Stimulated activated CD4-positive, alpha-beta T cell treated with anti-CD3 and anti-CD28 coated beads, Interleukin-4, amount 100 ng/mL, for 1 hour (primary cell): ENCODE measurements around the gene ADORA1.

Experiments
- DNase-seq: peaks from one replicate; pipeline ENCODE4 v3.0.0-alpha.2; 2020

The ADORA1 gene

DNA sequence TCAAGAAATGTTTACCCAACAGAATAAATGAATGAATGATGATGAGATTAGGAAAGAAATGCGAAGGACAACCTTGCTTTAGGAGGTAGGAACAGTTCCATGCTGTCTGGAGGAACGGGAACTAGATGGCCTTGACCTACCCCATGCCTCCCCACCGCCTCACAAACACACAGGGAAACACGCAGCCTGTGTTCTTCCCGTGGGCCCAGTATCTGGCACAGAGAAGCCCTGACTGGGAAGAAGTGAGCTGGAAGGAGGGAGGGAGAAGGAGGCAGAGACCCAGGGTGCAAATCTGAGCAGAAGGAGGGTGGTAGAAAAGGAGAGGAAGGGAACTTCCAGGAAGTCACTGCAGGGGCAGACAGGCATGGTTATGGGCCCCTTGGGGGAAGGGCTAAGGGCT, 3.5 kb upstream of the ADORA1 start:
- no peak for DNase-seq

DNA sequence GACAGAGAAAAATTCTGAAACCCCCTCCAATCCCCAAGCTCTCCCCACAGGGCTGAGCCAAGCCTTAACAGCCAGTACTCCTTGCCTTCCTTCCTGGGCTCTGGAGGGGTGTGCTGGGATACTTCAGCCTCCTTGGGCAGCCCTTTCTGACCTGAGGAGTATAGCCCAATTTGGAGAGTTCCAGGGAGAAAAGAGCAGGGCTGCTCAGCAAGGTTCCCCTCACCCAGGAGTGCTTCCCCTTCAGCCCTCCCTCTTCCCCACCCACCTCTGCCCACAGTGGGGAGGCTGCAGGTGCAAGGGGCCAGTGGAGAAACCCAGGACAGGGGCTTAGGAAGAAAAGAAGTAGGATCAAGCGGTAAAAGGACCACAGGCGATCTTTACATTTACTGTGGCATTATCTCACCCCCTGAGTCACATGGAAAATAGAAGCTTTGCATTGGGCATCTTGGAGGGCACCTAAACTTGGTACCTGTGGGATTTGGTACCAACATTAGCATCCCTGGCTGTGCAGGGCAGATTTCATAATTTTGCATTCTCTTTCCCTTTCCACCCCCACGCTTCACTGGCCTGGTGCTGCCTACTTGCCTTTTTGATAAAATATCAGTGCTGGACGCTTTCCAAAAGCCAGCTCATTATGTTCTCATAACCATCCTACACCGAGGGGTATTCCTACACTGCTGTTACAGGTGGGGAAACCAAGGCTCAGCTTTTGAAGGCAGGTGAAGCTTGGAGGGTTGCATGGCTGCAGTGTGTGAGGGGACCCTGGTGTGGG, 2.8 kb upstream of the ADORA1 start:
- DNase-seq: no peak

DNA sequence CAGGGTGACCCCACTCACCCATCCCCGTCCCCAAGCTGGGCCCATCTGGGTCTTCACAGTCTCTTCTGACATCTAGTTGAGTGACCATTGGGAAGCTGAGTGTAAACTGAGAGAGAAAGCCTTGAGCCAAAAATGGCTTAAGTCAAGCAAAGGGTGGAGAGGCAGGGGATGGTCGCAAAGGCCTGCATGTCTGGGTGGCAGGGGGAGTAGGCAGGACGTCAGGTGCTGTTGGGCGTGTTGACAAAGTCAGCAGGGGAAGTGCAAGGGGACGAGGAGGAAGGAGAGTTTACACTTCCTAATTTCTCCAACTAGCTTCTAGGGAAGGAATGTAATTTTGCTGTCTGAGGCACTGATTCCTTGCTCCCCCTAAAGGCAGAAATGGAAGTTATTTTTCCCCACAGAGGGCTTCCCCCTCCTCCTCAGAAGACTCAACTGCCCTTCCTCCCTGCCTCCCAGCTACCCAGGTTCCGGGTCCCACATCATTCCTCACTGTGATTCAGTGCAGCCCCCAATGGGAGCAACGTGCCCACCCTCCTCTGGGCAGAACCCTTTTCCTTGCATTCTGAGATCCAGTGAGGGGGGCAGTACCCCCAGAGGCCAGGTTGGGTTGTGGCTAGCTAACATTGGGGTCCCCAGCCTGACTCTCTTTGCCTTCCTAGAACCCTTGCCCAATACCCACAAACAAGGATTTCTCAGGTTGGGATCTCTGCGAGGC, 1.2 kb upstream of the ADORA1 start:
- no peak for DNase-seq

DNA sequence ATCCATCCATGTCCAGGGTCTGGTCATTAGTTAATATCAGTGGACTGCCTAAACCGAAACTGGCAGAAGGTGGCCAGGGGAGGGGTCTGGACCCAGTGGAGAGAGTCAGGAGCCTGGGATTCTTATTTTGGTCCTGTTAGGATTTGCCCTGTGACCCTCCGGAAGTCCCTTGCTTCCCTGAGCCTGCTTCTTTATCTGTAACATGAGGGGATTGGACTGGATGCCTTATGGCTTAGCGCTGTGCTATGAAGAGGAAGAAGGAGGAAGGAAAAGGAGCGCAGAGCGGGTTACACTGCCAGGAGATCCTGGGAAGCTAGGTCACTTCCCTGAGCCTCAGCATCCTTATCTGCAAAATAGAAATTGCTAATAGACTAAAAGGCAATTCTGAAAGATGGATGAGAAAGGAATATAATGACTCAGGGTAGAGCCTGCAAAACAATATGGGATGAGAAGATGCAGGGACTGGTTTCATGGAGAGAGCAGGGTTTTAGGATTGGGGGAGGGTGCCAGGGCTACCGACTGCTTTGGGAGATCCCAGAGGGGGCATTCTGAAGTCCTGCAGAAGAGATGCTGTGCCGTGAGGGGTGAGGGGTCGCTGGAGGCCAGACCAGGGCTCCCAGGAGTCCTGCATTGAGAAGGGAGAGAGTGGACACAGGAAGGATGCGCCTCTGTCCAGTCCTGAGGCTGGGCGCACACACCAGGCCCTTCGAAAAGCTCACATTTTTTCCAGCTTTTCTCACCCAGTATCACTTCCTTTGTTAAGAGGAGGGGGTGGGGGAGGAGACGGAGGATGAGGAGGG, 460 bp upstream of the ADORA1 start:
- DNase-seq: no peak

DNA sequence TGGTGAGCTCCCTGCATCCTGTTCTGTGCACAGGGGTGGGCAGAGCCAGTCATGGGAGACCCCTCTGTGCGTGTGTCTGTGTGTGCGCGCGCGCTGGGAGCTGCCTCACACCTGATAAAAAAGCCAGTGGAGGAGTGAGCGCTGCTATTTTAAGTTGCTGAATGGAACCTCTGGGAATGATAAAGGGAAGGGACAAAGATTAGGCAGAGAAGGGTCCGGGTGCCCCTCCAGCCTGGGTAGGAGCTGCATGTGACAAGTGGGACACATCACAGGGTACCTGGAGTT, 847 bp downstream of the ADORA1 start:
- DNase-seq: no peak

DNA sequence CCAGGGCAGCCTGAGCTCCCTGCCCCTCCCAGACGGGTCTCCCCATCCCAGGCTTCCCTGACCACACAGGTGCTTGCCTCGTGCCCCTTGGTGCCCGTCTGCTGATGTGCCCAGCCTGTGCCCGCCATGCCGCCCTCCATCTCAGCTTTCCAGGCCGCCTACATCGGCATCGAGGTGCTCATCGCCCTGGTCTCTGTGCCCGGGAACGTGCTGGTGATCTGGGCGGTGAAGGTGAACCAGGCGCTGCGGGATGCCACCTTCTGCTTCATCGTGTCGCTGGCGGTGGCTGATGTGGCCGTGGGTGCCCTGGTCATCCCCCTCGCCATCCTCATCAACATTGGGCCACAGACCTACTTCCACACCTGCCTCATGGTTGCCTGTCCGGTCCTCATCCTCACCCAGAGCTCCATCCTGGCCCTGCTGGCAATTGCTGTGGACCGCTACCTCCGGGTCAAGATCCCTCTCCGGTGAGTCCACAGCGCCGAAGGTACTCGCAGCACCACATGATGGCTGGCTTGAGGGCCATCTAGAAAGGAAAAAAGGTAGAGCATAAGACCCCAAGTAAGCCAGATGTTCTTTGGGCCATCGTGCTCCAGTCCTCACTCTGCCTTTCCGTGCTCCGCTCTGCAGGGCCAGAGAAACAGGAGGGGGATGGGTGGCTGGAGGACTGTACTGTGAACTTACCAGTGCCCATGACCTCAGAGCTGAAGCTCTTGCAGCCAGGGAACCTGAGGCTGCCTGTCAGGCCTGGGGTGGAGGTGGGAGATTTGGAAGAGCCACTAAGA, 1.4 kb downstream of the ADORA1 start:
- no peak for DNase-seq

DNA sequence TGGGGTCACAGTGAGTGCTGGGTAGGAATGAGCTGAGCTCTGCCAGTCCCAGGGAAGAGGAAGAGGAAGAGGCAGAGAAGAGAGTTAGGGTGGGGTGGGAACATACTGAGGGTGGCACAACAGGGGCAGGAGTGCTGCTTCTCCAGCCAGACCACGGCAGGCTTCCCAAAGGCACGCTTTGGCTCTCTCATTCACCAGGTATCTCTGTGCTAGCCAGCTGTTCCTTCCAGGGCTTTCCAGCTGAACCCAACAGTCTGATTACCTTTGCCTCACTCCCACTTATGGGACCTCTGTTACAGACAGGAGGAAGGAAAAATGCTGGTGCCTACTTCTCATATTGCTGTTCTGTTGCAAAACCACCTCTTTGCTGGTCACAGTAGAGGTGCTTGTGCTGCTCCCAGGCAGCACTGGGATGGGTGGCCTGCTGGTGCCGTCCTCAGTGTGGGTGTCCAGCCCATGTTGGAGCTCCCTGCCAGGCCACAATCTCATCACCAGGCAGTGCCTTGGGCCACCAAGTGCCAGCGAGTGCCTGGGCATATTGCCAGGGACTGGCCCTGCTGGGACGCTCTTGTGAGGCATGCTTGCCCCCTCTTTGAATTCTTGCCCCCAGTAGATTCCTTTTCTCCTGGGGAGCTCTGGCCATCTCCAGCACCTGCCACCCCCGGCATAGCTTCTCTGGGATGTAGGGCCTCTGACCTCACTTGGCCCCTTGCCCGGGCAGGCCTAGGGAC, 2.1 kb downstream of the ADORA1 start:
- DNase-seq: no peak

DNA sequence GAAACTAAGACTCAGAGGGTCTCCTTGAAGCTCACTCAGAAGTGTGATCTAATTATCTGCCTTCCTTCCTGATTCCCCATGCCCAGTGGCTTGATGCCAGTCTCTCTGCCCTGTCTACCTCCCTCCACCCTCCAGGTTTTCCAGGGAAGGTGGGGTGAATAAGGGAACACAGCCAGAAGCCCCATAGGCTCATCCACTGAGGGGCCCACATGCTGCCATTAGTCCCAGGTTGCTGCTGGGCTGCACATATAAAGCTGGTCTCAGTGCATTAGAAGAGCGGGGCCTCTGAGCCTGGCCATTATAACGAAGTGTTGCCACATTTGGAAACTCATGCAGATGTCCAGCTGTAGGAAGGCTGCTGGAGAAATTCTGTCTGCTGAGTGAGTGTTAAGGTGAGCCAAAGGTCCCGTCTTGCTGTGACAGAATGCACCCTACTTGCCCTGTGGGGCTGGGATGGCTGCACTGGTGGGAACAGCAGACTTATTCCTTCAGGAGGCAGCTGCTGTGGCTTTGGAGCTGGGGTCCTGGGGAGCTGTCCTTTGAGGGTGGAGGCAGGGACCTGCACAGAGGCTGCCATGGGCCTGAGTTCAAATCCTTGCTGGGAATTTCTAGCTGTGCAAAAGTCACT, 2.9 kb downstream of the ADORA1 start:
- no peak for DNase-seq

DNA sequence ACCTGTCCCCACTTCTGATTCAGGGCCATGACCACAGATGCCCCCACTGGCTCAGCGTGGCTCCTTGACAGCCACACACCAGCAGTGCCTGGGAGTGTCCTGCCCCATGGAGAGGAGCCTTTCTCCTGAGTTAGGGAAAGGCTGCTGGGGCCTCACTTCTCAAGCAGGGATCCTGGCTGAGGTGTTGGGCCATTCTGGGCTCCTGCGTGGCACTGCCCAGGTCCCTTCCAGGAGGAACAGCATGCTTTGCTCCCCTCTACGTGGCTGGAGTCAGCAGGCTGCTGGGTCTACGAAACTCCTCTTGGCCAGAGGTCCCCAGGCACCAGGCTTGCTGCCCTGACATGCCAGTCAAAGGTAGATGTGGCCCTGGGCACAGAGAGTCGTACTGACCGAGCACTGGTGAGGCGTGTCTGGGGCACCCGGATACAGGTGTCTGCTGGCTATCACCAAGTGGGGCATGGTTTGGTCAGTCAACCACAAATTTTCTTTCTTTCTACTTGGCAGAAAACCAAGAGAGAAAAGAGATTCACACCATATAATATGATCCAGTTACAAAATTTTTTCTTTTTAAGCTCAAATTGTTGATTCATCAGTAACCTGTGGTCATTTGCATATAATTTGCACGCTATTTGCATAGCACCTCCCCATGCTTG, 4.1 kb downstream of the ADORA1 start:
- no peak for DNase-seq

DNA sequence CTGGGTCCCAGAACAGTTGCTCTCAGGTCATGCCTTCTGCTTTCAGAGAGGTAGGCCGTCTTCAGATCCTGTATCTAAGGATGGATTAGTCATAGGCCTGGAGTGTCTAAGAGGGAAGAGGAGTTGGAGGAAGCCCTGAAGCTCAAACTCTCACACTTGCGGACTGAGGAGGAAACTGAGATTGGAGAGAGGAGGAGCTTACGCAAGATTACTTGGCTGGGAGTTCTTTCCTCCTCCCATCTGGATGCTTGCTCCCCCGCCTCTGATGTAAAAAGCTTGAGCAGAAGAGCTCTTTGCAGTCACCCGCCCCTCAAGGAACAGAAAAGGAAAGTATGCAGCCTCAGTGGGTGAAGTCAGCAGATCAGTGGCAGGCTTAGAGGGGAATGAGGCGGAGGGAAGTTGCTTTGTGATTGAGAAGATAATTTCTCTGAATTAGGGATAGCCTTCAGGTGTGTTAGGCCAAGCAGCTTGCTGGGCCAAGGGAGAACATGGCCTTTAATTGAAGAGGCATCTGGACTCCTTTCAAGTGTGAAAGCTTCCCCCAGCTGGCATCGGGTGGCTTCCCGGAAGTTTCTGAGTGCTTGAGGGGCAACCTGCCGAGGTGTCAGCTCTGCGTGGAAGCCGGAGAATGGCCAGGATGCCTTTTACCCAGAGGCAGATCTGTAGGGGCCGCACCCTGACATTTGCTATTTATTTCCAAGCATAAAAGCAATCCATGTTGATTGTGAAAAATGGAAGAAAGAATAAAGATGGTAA, 6.6 kb downstream of the ADORA1 start:
- no peak for DNase-seq

DNA sequence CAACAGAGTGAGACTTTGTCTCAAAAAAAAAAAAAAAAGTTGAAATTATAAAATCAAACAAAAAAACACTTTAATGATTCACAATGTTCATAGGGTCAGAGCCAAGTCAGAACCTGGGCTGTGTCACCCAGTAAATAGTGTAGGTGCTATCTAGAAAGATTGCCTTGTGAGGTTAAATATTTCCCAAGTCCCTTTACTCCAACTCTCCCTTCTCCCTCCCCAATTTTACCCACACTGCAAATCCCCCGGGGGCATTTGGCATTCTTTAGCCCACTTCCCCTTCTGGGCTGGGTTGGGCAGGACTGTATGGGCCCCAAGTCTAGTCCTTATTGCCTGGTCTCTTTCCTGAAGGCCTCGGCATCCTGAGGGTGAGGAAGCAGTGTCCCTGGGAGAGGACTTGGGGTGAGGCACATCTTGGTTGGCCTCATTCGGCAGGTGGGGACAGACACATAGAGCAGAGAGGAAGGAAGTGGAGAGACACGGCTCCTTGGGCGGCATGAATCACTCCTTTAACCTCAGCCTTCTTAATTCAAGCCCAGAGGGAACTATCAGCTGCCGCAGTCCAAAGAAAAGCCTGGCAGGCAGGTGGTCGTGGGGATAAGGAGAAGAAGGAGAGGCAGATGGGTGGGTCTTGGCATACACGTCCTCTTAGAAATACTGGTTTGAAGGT, 8.2 kb downstream of the ADORA1 start:
- no peak for DNase-seq

DNA sequence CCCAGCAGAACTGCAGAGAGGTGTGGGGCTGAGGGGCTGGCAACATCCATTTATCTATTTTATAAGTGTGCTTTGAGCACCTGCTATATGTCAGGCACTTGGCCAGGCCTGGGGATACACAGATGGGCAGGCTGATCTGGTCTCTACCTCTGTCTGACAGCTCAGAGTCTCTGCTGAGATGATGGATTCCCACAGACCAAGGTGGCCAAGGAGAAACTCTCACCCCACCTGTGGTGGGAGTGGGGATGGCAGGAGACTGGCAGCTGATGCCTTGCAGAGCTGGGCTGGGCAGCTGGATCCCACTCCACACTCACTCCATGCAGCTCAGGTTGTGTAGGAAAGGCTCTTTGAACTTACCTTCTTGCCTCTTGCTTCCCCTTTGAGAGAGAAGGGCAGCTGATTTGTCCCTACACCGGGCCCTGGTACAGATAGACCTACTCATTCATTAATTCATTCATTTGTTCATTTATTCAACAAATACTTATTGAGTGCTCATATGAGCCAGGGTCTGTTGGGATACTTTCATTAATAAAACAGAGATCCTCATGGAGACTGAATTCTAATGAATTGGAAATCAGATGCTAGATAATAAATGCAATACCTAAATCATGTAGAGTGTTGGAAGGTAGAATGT, 9.0 kb downstream of the ADORA1 start:
- no peak for DNase-seq

DNA sequence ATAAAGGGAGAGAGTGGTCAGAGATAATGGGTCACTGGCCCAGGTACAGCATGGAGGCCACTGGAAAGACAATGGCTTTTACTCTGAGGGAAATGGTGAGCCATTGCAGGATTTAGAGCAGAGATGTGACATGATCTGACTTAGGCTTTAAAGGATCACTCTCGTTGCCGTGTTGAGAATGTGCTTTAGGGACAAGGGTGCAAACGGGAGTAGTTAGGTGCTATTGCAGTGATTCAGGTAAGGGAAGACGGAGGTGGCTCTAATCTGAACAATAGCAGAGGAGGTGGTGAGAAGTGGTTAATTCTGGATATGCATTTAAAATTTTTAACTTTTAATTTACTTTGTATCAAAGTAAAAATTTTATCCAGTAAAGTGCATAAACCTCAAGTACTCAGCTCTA, 9.8 kb downstream of the ADORA1 start:
- no peak for DNase-seq

DNA sequence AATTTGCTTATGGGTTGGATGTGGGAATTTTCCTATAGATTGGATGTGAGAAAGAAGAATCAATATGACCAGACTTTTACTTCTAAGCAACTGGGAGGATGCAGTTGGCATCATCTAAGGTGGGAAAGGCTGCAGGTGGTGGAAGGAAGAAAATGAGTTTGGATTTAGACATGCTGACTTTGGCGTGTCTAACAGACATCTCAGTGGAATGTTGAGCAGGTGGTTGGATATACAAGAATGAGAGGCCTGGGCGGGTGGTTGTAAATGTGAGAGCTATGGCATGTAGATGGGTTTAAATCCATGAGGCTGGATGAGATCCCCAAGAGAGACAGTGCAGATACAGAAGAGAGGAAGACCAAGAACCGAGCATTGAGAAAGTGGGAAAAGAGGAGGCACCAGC, 10.5 kb downstream of the ADORA1 start:
- no peak for DNase-seq

DNA sequence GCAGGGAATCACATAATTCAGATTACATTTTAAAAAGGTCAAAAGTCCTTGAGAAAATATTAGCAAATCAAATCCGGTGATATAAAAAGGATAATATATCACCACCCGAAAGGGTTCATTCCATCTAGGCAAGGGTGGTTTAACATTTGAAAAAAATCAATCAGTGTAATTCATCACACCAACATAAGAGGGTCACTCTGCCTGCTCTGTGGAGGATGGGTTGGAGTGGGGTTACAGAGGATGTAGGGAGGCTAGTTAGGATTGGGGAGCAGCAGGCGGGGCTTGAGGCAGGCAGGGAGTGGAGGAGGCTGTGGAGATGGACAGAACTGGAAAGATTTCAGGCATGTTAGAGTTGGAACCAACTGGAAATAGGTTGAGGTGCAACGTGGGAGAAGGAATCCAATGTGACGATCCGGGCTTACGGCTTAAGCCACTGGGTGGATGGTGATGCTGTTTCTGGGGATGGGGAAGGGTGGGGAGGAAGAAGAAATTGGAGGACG, 12.5 kb downstream of the ADORA1 start:
- DNase-seq: no peak

DNA sequence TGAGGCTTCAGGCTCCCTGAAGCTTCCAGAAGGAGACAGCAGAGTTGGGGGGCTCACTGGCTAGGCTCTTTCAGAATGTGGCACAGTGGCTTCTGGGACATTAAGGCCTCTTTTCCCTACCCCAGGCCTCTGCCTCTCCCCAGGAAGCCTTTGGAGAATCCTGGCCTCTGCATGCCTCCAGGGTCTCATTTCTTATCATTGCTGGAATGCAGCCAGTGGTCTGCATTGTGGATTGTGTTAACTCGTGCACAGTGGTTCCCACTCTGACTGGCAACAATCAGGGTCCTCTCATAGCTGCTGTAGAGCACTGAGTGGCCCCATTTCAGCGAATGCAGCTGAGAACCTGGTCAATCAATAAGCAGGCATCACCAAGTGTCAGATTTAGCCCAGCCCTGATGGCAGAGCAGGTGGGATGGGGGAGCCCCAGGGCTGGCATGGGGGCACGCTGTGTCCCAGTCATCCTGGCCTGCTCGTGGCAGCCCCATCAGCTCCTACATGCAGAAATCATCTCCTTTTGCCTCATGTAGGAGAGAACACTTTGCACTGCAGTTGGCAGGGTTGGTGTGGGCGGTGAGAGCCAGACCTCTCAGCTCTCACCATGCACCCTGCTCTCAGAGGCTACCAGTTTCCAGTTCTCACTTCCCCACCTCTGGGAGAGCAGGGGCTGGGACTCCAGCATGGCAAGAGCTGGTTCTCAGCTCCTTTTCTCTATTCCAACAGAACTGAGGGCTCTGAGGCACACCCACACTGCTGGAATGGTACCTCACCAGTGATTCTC, 13.4 kb downstream of the ADORA1 start:
- no peak for DNase-seq

DNA sequence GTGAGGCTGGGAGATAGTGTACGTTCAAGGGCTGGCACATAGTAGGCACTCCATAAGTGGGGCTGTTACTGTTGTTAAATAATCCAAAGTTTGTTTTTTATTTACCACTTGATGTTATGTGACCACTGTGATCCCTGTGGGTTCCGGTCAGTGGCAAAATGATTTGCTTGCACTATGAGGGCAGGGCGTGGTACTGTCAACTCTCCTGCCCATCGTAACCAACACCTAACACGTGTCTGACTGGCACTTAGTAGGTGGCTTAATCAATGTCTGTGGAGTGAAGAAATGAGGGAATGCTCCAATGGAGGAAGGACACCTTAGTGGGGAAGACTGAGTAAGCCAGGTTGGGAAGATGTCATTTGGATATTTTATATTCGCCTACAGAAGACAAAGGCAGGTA, 14.6 kb downstream of the ADORA1 start:
- DNase-seq: no peak

DNA sequence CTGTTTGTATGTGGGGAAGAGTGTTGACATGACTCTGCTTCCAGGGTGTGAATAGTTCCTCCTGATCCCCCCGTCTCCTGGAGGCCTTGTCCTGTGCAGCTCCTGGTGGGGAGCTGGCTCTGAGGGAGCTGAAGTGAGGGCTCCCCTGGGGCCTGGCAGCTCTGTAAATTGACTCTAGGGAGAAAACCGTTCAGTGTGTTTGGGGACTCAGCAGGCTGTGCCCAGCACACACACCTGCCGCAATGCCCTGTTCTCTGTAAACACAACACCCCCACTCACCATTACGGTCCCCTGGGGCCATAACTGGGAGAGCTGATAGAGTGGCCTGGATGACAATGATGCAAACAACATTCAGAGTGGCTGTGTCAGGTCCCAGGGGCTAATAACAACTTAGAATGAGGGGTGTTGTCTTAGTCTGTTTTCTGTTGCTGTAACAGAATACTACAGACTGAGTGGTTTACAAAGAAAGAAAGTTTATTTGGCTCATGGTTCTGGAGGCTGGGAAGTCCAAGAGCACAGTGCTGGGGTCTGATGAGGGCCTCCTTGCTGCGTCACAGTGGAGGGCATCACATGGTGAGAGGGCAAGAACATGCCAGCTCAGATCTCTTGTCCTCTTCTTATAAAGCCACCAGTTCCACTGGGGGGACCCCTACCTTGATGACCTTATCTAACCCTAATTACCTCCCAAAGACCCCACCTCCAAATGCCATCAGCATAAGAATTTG, 15.3 kb downstream of the ADORA1 start:
- no peak for DNase-seq
